Spleen (tissue), 7 donors: ENCODE results near the gene TMEM183A.

ENCODE experiments used
- CTCF ChIP-seq, 11 experiments: fragments of 200-600 bp in 7 of 11; fragments of 450-650 bp in 4 of 11; sonication (generic) in 4 of 11; IDR thresholded peaks in 8 of 11; conservative IDR thresholded peaks in 3 of 11; 1 replicate in 7 of 11; 2 replicates in 4 of 11; pipeline versions ENCODE4 v1.4.0 to v1.8.0; 2016 to 2021; ENCODE audit warnings: antibody characterized with exemption in 11 of 11, inconsistent platforms in 4 of 11, mild to moderate bottlenecking in 1 of 11
- POLR2A ChIP-seq, 3 donors: fragments of 450-650 bp; IDR thresholded peaks; one replicate each; pipeline ENCODE4 v1.5.1; 2017; ENCODE audit warnings: antibody characterized with exemption in 3 of 3, mild to moderate bottlenecking in 1 of 3
- donor health status: DM: no; HTN: no; CAD: no; lungs with moderate emphysema.
- donor health status: DM: no; HTN: no; CAD: no.
- donor health status: DM: no; HTN: no; CAD: no.

GRCh38 chr1:203031467-203031866 is 24.3 kb downstream of the TMEM183A start:
- TF ChIP-seq POLR2A (IDR thresholded peaks at IDR 0.05) (no peak), CTCF (IDR thresholded peaks at IDR 0.05 in 8 of 11, conservative IDR thresholded peaks at IDR 0.05 in 3 of 11) (peak in 3 of 11 experiments; percentile 19 to 22 (median 20))
